D721Med (cell line): ENCODE data around the gene SLC17A9.

Source experiments
- DNase-seq: peaks from one replicate; pipeline ENCODE4 v3.0.0; 2011; ENCODE audit warnings: low spot score; ENCODE audit not compliant: insufficient read length
- FAIRE-seq: peaks from 2 replicates; lab custom pipeline; 2011; peaks lifted over from hg19 to GRCh38; lab: Jason Lieb, UNC
- TF ChIP-seq, protein P1 (sequence below): IDR thresholded peaks from 2 replicates; pipeline ENCODE4 v1.5.1; 2012; ENCODE audit warnings: mild to moderate bottlenecking, control low read depth; ENCODE audit not compliant: insufficient read depth; ENCODE audit errors: missing control alignments

The SLC17A9 gene

GRCh38 chr20:62952373-62952967, at the start of gene SLC17A9:
Gene SLC17A9, plus strand, starts transcription at chr20:62952709. Its CDS starts 122 bp downstream, at chr20:62952831.
- TF ChIP-seq, protein P1, sequence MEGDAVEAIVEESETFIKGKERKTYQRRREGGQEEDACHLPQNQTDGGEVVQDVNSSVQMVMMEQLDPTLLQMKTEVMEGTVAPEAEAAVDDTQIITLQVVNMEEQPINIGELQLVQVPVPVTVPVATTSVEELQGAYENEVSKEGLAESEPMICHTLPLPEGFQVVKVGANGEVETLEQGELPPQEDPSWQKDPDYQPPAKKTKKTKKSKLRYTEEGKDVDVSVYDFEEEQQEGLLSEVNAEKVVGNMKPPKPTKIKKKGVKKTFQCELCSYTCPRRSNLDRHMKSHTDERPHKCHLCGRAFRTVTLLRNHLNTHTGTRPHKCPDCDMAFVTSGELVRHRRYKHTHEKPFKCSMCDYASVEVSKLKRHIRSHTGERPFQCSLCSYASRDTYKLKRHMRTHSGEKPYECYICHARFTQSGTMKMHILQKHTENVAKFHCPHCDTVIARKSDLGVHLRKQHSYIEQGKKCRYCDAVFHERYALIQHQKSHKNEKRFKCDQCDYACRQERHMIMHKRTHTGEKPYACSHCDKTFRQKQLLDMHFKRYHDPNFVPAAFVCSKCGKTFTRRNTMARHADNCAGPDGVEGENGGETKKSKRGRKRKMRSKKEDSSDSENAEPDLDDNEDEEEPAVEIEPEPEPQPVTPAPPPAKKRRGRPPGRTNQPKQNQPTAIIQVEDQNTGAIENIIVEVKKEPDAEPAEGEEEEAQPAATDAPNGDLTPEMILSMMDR, result no peak
- no peak for FAIRE-seq
- no peak for DNase-seq

DNA sequence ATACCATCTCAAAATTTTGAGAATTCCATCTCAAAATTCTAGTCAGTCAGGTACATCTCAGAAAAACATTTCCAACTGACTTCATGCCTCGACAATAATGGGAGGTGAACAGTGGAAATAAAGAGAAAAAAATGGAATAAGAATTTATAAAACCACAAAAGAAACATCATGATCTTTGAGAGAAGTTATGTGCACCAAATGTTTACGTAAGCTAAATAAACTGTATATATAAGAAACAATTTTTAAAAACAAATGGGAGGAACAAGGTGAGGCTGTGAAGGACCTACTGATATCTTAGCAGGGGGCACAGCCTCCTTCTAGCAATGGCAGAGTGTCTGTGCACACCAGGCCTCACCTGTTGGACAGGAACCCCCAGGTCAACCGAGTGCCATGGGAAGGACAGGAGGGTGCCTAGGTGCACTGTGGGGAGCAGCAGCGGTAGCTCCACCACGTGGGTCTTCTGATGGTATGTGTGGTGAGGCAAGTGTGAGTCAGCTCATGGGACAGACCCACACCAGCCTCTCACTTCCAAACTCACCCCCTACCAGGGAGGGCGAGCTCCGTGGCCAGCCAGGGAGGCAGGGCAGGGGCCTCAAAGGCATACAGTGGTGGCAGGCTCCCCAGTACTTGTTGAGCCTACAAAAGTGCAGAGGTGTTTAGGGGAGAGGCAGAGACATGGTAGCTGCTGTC, 49.4 kb upstream of the SLC17A9 start:
- TF ChIP-seq, protein P1, result no peak
- no peak for DNase-seq
- no peak for FAIRE-seq

DNA sequence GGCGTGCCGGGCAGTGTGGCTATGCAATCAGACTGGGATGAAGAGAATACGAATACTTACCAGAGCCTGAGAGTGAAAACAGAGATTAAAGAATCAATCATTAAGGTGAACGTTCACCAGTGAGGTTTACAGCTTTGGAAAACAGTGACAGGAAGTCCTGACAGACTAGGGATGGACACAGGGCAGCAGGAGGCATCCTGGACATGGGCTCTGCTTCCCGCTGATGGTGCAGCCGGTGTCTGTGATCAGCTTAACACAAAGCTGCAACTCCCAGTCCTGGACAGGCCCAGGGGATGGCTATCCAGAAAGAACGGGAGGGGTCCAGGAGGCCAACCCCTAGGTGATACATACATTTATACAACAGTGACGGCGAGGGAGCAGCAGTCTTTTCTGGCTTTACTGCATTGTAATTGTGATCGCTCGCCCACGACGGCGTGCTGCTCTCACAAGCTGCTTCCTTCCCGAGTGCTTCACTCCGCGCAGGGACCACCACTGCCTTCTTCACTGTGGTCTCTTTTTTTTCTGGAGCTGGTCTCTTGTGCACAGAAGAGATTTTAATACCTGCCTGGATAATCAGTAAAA, 46.9 kb upstream of the SLC17A9 start:
- TF ChIP-seq, protein P1, result no peak
- no peak for DNase-seq
- FAIRE-seq, result no peak

- no peak for DNase-seq
- TF ChIP-seq, protein P1, result no peak
- FAIRE-seq, result no peak
These were observed 46.3 kb upstream of the SLC17A9 start for GRCh38 chr20:62906209-62906608.

DNA sequence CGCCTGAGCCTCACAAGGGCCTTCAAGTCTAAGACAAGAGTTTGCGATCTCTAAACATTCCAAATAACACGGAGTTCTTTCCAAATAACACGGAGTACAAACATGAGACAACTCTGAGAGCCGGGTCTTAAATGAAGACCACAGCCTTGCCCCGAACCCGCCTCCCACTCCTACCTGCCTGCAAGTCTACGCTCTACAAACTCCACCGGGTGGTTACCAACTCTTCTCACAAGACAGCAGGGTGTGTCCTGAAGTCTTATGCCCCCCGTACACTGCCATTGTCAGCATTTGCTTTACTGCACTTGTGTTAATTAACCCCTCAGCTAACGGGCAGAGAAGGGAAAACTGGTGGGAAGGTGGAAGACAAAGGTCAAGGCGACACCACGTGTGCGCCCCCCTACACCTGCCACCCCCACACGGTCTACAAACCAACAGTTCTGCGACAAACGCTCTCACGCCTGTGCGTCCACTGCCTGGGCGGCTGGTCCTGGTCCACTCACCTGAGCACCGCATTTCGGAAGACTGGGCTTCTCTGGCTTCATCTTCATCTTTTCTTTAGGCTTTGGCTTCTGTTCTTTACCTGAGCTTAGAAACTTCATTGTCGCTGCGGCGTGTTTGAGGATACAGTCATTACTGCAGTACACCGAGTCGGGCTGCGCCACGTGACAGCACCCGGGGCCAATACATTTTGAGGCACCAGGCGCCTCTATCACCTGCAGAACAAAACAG, 45.7 kb upstream of the SLC17A9 start:
- TF ChIP-seq, protein P1, result no peak
- DNase-seq, result no peak
- no peak for FAIRE-seq

- FAIRE-seq (no peak), DNase-seq (no peak)
- TF ChIP-seq, protein P1, result peak; percentile 32
These were observed 44.9 kb upstream of the SLC17A9 start for GRCh38 chr20:62907384-62908317.
